Panc1 (cell line): ENCODE data around the gene RBM5.

Experiments used
- POLR2AphosphoS5 ChIP-seq: IDR thresholded peaks from 2 replicates; pipeline ENCODE4 v1.6.1; 2012; ENCODE audit warnings: mild to moderate bottlenecking, low read depth, low read length, moderate library complexity
- SIN3A ChIP-seq: IDR thresholded peaks from 2 replicates; pipeline ENCODE4 v1.6.1; 2012; ENCODE audit warnings: low read depth, mild to moderate bottlenecking, low read length, moderate library complexity, borderline replicate concordance; ENCODE audit not compliant: insufficient read depth
- TCF7L2 ChIP-seq: IDR thresholded peaks from 2 replicates; pipeline ENCODE4 v1.6.1; 2011; ENCODE audit warnings: mild to moderate bottlenecking, low read depth, low read length, inconsistent platforms
- TF ChIP-seq, protein P1 (sequence below): fragments of 450-650 bp; IDR thresholded peaks from 2 replicates; pipeline ENCODE4 v1.5.1; 2017; ENCODE audit warnings: mild to moderate bottlenecking
- TF ChIP-seq, protein P2 (sequence below), 2 experiments: IDR thresholded peaks; 2 replicates each; pipeline ENCODE4 v1.6.1; 2011 to 2012; ENCODE audit warnings: low read depth in 2 of 2, control low read depth in 1 of 2, low read length in 1 of 2, mild to moderate bottlenecking in 1 of 2, moderate library complexity in 1 of 2; ENCODE audit not compliant: insufficient read depth in 1 of 2

DNA sequence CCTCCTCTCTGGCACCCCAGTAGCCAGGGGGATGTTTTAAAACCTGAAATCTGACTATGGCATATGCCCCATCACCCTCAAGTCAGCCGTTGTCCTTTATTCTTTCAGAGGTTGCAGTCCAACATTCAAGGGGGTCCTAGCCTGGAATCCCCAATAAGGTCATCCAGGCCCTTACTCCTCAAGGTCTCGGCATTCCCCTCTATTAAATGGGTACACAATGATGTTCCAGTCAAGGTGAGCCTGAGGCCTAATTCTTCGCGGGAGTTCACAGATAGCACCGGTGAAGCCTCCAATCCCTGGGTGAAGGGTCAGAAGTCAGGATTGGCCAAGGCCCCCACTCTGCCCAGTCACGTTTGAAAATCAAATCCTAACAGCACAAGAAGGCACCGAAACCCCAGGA, 58.3 kb downstream of the RBM5 start:
- TF ChIP-seq, protein P1, sequence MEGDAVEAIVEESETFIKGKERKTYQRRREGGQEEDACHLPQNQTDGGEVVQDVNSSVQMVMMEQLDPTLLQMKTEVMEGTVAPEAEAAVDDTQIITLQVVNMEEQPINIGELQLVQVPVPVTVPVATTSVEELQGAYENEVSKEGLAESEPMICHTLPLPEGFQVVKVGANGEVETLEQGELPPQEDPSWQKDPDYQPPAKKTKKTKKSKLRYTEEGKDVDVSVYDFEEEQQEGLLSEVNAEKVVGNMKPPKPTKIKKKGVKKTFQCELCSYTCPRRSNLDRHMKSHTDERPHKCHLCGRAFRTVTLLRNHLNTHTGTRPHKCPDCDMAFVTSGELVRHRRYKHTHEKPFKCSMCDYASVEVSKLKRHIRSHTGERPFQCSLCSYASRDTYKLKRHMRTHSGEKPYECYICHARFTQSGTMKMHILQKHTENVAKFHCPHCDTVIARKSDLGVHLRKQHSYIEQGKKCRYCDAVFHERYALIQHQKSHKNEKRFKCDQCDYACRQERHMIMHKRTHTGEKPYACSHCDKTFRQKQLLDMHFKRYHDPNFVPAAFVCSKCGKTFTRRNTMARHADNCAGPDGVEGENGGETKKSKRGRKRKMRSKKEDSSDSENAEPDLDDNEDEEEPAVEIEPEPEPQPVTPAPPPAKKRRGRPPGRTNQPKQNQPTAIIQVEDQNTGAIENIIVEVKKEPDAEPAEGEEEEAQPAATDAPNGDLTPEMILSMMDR: no peak
- TF ChIP-seq, protein P2, sequence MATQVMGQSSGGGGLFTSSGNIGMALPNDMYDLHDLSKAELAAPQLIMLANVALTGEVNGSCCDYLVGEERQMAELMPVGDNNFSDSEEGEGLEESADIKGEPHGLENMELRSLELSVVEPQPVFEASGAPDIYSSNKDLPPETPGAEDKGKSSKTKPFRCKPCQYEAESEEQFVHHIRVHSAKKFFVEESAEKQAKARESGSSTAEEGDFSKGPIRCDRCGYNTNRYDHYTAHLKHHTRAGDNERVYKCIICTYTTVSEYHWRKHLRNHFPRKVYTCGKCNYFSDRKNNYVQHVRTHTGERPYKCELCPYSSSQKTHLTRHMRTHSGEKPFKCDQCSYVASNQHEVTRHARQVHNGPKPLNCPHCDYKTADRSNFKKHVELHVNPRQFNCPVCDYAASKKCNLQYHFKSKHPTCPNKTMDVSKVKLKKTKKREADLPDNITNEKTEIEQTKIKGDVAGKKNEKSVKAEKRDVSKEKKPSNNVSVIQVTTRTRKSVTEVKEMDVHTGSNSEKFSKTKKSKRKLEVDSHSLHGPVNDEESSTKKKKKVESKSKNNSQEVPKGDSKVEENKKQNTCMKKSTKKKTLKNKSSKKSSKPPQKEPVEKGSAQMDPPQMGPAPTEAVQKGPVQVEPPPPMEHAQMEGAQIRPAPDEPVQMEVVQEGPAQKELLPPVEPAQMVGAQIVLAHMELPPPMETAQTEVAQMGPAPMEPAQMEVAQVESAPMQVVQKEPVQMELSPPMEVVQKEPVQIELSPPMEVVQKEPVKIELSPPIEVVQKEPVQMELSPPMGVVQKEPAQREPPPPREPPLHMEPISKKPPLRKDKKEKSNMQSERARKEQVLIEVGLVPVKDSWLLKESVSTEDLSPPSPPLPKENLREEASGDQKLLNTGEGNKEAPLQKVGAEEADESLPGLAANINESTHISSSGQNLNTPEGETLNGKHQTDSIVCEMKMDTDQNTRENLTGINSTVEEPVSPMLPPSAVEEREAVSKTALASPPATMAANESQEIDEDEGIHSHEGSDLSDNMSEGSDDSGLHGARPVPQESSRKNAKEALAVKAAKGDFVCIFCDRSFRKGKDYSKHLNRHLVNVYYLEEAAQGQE (IDR thresholded peaks at IDR 0.05; ENCODE audit: insufficient read depth in 1 of 2, low read depth in 2 of 2, low read length in 1 of 2): no peak
- TF ChIP-seq POLR2AphosphoS5 (no peak), TCF7L2 (no peak), SIN3A (no peak)
